ENCODE measurements around the gene PDE7B.

Gene PDE7B

DNA sequence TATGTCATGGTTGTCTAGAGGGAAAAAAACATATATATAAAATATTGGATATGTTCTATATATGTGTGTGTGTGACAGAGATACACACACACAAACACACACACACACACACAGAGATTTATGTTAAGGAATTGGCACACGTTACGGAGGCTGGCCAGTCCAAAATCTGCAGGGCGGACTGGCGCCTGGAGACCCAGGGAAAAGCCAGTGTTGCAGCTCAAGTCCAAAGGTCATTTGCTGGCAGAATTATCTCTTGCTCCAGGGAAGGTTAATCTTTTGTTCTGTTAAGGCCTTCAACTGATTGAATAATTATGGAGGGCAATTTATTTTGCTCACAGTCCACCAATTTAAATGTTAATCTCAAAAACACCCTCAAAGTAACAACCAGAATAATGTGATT lies 37.5 kb upstream of the PDE7B start:
- no peak overlapping the region for H3K4me3 ChIP-seq (ENCODE audit: low read length)
- TF ChIP-seq, protein P1, sequence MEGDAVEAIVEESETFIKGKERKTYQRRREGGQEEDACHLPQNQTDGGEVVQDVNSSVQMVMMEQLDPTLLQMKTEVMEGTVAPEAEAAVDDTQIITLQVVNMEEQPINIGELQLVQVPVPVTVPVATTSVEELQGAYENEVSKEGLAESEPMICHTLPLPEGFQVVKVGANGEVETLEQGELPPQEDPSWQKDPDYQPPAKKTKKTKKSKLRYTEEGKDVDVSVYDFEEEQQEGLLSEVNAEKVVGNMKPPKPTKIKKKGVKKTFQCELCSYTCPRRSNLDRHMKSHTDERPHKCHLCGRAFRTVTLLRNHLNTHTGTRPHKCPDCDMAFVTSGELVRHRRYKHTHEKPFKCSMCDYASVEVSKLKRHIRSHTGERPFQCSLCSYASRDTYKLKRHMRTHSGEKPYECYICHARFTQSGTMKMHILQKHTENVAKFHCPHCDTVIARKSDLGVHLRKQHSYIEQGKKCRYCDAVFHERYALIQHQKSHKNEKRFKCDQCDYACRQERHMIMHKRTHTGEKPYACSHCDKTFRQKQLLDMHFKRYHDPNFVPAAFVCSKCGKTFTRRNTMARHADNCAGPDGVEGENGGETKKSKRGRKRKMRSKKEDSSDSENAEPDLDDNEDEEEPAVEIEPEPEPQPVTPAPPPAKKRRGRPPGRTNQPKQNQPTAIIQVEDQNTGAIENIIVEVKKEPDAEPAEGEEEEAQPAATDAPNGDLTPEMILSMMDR (conservative IDR thresholded peaks at IDR 0.05; ENCODE audit: low read depth, low read length), result no peak
- no peak for DNase-seq (ENCODE audit: low read depth)

DNA sequence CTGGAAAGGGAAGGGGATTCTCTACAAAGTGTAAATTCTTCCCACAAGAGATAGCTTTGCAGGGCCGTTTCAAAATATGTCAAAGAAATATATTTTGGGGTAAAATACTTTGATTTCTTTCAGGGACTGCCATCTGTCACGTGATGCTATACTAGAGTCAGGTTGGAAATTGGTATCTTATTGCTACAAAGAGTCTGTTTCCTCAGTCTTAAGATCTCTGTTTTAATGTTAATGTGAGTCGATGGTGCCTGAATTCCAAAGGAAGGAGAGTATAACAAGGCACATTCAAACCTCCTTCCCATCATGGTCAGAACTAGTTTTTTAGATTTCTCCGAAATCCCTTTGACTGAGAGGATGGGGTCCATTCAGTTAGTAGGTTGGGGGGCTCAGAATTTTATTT lies 36.3 kb upstream of the PDE7B start:
- no peak overlapping the region for H3K4me3 ChIP-seq (ENCODE audit: low read length)
- no peak for DNase-seq (ENCODE audit: low read depth)
- TF ChIP-seq, protein P1 (conservative IDR thresholded peaks at IDR 0.05; ENCODE audit: low read depth, low read length), result no peak

DNA sequence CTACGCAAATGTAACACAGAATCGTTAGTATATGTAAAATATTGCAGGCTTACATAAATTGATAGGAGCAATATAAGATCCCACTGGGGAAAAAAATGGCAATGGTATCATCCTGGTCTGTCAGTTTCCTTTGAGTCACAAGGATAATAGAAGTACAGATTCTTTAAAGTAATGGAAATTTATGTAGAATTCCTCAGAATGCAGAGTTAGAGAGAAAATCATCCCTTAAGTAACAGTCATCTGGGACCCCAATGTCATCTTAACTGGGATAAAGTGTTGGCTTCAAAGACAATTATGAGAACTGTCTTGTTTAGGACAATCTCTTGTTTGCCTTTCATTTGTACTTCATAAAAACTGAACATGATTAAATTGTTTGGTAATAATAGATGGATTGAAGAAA lies 34.5 kb upstream of the PDE7B start:
- H3K4me3 ChIP-seq (ENCODE audit: low read length), result no peak overlapping the region
- DNase-seq (ENCODE audit: low read depth), result no peak
- TF ChIP-seq, protein P1 (conservative IDR thresholded peaks at IDR 0.05; ENCODE audit: low read depth, low read length), result no peak

DNA sequence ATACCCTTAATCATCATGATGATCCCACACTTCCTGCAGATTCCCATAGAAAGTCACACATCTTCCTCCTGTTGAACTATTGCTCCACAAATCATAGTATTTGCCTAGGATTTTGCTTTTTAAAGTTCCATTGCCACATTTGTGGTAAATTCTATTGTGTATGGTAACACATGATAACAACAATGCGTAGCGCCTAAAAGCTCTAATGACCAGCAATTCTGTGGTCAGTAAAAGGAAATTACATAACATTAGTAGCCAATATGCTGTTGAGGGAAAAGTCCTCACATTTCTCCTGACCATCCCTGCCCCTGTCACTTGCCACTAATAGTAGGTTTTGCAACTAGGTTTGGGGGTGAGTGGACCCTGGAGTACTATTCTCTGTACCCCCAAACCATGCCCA lies 31.8 kb upstream of the PDE7B start:
- DNase-seq (ENCODE audit: low read depth), result no peak
- no peak overlapping the region for H3K4me3 ChIP-seq (ENCODE audit: low read length)
- TF ChIP-seq, protein P1 (conservative IDR thresholded peaks at IDR 0.05; ENCODE audit: low read depth, low read length), result no peak

DNA sequence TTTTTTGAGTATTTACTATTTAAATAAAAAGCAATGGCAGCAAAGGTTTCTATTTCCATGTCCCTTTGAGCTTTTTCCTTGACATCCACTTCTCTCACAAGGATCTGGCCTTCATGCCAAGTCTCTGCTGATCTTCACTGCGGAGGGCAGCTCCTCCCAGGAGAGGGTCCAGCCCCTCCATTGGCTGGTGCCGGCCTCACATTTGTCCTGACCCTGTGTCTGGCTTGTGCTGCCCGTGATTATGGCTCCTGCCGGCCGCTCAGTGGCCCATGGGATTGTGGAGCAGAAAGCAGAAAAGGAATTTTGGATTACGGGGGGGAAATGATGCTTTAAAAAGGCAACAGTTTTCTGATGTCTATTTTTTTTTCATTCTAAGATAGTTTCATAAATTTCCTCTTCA lies 31.2 kb upstream of the PDE7B start:
- TF ChIP-seq, protein P1 (conservative IDR thresholded peaks at IDR 0.05; ENCODE audit: low read depth, low read length), result no peak
- no peak overlapping the region for H3K4me3 ChIP-seq (ENCODE audit: low read length)
- DNase-seq (ENCODE audit: low read depth), result no peak

DNA sequence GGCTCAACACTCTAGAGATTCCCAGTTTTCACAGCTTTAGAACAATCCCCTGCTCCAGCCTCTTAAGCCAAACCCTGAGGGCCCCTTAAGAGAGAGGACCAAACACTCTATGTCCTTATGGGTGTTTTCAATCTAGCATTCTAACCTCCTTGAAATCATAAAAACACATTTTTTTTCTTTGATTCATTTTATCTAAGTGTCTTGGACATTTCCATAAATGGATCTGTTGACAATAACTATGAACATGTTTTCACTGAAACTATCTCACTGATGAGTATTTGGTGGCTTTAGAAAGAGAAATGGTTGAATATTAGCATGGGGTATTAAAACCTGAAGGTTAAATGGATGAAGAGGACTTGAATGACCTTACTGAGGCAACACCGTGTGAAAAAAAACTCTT lies 27.6 kb upstream of the PDE7B start:
- TF ChIP-seq, protein P1 (conservative IDR thresholded peaks at IDR 0.05; ENCODE audit: low read depth, low read length), result no peak
- no peak for DNase-seq (ENCODE audit: low read depth)
- no peak overlapping the region for H3K4me3 ChIP-seq (ENCODE audit: low read length)

DNA sequence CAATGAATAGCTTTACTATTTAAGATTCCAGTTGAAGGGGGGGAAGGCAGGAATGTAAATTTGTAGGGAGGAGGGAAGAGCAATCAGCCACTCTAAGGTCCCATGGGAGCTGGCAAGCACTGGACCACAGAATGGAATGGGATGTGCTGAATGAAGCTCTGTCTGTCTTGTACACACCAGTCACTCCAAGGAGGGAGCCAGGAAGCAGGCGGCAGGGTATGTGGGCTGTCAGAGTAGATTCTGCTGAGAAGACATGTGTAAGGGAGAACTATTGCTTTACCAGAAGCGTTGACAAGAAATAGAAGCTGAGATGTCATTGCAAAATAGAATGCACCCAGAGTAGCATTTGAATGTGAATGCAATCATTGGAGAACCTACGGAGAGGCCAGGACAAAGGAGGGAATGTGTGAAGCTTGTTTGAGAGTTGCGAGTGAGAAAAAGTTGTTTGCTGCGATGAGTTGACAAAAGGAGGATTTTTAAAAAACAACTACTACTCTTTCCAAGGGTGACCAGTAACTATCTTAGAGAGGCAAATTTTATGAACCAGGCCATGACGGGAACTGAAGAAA lies 25.2 kb upstream of the PDE7B start:
- H3K4me3 ChIP-seq (ENCODE audit: low read length), result no peak overlapping the region
- TF ChIP-seq, protein P1 (conservative IDR thresholded peaks at IDR 0.05; ENCODE audit: low read depth, low read length), result no peak
- DNase-seq (ENCODE audit: low read depth), result no peak

Measured in retinal pigment epithelial cell (primary cell).